ENCODE results near the gene SLC39A8. TPM values are rescaled to one million over a fixed set of nuclear protein-coding genes. Genes with fewer than 3 reads are reported as not detected.

The SLC39A8 gene
- total RNA-seq, 2 donors from 2014 or later, result 11.1 to 19.2 TPM

GRCh38 chr4:102311407-102311806 is 33.9 kb downstream of the SLC39A8 start:
- DNase-seq (ENCODE audit: low spot score), result no peak
- no peaks in the 10 kb centered on the region for H3K36me3 ChIP-seq
- intact Hi-C loops (cut with DNase I), result no loop called here
- H3K4me3 ChIP-seq, result no peak overlapping the region
- WGBS, result 95% methylated on average over 1 of the region's 1 CpG
- peaks cover 6% of the 10 kb centered on the region for H3K4me1 ChIP-seq (replicated peaks)
- no peak overlapping the region for H3K27ac ChIP-seq
- TF ChIP-seq POLR2AphosphoS5 (IDR thresholded peaks at IDR 0.05), result no peak
- TF ChIP-seq CTCF (IDR thresholded peaks at IDR 0.05), result no peak
- no peak for TF ChIP-seq POLR2A (IDR thresholded peaks at IDR 0.05)
- no peaks in the 10 kb centered on the region for H3K9me3 ChIP-seq
- no peaks in the 10 kb centered on the region for H3K27me3 ChIP-seq (replicated peaks; ENCODE audit: insufficient read depth)

DNA sequence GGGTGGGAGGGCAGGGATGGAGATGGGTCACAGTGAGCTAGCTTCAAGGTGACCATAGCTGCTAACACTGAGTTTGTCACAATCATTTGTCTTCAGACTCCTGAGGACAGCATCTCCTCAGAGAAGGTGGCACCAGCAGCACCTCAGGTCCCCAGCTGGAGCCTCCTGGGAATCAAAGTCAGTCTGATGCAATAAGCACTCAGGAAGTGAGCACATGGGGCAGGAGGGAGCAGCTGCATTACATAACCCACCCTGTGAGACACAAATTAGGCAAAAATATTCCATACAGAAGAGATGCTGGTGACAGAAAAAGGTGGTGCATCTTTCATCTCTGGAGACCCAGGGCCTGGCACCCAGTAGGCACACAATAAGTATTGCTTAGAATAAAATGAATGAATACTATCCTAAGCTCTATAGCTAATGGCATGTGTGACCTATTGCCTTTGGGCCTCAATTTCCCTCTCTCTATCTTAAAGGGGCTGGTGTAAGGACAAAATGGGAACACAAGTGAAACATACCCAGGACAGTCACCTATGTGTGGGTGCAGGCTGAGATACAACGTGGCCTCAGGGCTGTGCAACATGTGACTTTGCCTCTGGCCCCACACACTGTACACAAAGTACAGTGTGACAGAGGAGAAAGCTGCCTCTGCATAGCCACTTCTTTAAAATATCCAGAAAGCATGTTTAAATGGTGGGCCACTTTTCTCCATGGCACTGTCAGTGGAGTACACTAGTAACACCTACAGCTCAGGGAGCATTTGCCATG is 37.1 kb downstream of the SLC39A8 start:
- TF ChIP-seq POLR2AphosphoS5 (IDR thresholded peaks at IDR 0.05) (no peak), CTCF (IDR thresholded peaks at IDR 0.05) (no peak), POLR2A (IDR thresholded peaks at IDR 0.05) (no peak)
- intact Hi-C loops (cut with DNase I), result no loop called here
- Histone ChIP-seq H3K36me3 (no peaks in the 10 kb centered on the region), H3K9me3 (no peaks in the 10 kb centered on the region), H3K4me3 (no peak overlapping the region), H3K4me1 (replicated peaks) (peaks cover 6% of the 10 kb centered on the region), H3K27ac (no peak overlapping the region), H3K27me3 (replicated peaks; ENCODE audit: insufficient read depth) (no peaks in the 10 kb centered on the region)
- WGBS, result 47% methylated on average over 1 of the region's 1 CpG
- DNase-seq (ENCODE audit: low spot score), result no peak

DNA sequence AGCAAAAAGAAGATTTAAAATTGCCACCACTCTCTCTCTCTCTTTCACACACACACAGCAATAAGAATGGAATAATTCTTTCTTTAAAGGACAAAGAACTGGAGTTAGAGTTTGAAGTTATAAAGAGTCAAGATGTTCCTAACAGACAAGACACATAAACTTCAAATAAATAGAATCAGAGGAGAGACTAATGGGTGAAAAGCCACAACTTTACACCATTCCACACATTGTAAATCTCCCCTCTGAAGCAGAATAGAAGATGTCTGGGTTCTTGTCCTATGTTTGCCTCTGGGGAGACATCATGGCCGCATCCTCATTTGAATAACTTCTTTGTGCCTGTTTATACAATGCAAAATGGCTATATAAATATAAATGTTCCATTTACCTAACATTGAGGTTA is 39.6 kb downstream of the SLC39A8 start:
- H3K9me3 ChIP-seq, result no peaks in the 10 kb centered on the region
- no peak for TF ChIP-seq POLR2AphosphoS5 (IDR thresholded peaks at IDR 0.05)
- no peak for TF ChIP-seq CTCF (IDR thresholded peaks at IDR 0.05)
- no peak for TF ChIP-seq POLR2A (IDR thresholded peaks at IDR 0.05)
- H3K27ac ChIP-seq, result no peak overlapping the region
- WGBS, result 97% methylated on average over 1 of the region's 1 CpG
- no peaks in the 10 kb centered on the region for H3K4me1 ChIP-seq (replicated peaks)
- no peak overlapping the region for H3K4me3 ChIP-seq
- intact Hi-C loops (cut with DNase I), result no loop called here
- DNase-seq (ENCODE audit: low spot score), result no peak
- H3K36me3 ChIP-seq, result no peaks in the 10 kb centered on the region
- no peaks in the 10 kb centered on the region for H3K27me3 ChIP-seq (replicated peaks; ENCODE audit: insufficient read depth)

DNA sequence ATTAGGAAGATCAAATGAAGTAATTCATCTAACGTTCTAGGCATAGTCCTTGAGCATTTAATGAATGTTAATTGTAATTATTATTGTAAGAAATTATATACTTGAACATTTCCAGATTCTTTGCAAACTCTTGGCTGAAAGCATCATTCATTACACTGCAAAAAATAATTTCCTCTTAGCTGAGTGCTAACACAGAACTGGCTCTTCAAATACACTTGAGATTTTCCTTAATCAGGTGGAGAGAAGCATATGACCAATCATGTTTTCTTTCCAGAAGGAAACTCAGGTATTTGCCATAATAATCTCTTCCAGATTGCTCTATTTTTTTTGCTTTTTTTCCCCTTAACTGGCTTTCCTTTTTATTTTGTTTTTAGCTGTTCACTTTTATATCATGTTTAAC is 42.5 kb downstream of the SLC39A8 start:
- TF ChIP-seq CTCF (IDR thresholded peaks at IDR 0.05), result no peak
- TF ChIP-seq POLR2A (IDR thresholded peaks at IDR 0.05), result no peak
- TF ChIP-seq POLR2AphosphoS5 (IDR thresholded peaks at IDR 0.05), result no peak
- Histone ChIP-seq H3K9me3 (no peaks in the 10 kb centered on the region), H3K27me3 (replicated peaks; ENCODE audit: insufficient read depth) (no peaks in the 10 kb centered on the region), H3K4me3 (no peak overlapping the region), H3K4me1 (replicated peaks) (no peaks in the 10 kb centered on the region), H3K27ac (no peak overlapping the region), H3K36me3 (no peaks in the 10 kb centered on the region)
- DNase-seq (ENCODE audit: low spot score), result no peak
- WGBS, result 82% methylated on average over 1 of the region's 1 CpG
- intact Hi-C loops (cut with DNase I), result no loop called here

- 93% methylated on average over 1 of the region's 1 CpG for WGBS
- Histone ChIP-seq H3K4me1 (replicated peaks) (no peaks in the 10 kb centered on the region), H3K27ac (no peak overlapping the region), H3K36me3 (no peaks in the 10 kb centered on the region), H3K4me3 (no peak overlapping the region), H3K27me3 (replicated peaks; ENCODE audit: insufficient read depth) (no peaks in the 10 kb centered on the region), H3K9me3 (no peaks in the 10 kb centered on the region)
- TF ChIP-seq POLR2A (IDR thresholded peaks at IDR 0.05) (no peak), CTCF (IDR thresholded peaks at IDR 0.05) (no peak), POLR2AphosphoS5 (IDR thresholded peaks at IDR 0.05) (no peak)
- intact Hi-C loops (cut with DNase I), result no loop called here
- no peak for DNase-seq (ENCODE audit: low spot score)
Observed at GRCh38 chr4:102301167-102301566, 44.1 kb downstream of the SLC39A8 start.

Measured in prostate gland (tissue), 2 donors.